Measurements from ENCODE around the gene TSPAN18.

The TSPAN18 gene

DNA sequence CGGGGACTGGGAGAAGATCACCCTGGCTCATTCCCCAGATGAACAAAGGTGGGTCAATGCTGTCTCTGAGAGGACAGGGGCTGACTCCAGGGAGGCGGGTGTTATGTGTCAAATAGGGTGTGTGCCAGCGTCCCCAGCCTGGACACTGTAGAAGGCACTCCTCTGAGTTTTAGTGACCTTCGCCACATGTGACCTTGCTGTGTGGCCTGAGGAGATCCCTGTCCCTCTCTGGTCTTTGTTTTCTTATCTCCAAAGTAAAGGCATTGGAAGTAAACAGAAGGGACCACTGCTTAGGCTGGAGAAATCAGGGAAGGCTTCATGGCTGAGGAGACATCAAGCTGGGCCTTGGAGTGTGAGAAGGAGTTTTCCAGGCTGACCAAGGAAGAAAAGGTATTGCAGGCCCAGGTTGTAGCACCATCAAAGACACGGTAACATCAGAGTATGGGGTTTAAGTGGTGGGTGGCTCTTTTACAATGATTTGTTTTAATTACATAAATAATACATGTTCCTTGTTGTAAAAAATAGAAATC is 149.5 kb downstream of the TSPAN18 start:
- DNase-seq, result no peak

DNA sequence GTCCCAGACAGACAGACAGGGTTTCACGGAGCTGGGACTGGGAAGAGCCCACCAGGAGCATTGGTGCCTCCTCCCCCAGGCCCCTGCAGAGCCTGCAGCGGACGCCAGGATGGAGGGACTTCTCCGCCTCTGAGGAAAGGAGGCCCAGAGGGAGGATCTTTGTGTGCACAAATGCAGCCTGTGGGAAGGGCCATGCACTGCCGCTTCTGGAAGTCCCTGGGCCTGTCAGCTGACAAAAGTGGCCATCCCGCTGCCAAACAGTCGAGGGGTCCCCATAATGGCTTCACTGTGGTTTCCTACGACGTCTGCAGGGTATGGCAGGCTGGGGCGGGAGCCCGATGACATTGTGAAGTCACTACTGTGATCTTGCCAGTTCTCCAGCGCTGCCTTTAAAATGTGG is 150.1 kb downstream of the TSPAN18 start:
- no peak for DNase-seq

DNA sequence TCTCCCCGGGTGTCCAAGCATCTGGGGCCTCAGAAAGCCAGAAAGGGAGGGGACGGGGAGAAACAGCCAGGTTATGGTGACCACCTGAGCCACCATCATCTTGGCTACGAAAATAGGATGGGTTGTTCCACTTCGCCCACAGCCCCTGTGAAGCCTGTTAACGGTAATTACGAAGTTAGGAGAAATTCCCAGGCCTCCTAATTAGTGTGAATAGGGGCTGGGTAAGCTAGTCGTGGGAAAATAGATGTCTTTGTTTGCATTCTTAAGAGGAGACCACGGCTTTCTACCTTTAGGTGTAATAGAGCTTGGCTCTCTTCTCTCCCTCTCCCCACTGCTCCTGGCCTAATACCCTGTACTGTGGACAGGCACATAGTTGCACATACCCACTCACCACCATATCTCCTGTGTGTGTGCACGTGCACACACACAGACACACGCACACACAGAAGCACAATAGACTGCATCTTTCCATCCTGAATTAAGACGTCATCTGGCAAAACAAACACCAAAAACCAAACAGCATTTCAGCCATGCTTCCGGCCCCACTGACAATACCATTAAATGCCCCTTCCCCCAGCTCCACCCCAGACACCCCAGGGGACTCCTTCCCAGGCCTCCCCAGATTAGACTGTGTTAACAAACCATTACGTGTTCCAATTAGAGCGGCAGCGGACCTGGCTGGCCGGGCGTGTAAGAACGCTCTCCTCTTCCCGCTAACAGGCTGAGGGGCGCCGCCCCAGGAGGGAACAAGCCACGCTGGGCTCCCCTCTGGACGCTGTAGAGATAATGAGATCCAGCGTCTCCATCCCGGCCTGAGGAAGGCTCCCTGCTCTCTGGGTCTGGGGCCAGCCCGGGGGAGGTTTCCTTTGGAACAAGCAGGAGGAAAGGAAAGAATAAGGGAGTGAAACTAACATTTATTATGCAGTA is 151.1 kb downstream of the TSPAN18 start:
- DNase-seq, result no peak

DNA sequence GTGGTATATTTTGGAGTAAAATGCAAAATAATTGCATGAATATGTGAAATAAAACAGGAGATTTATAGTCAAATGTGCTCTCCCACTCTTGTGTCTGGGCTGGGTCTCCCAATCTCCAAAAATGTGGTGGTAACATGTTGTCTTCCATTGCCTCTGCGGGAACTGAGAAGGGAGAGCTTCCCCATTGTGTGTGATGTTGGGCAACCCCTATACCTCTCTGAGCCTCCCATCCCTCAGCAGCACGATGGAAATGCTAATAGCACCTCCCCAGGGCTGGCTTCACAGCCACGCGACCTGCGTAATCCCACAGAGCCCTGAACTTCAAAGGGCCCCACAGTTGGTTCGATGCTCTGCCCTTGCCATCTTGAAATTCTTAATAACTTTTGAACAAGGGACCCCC is 151.9 kb downstream of the TSPAN18 start:
- no peak for DNase-seq

DNA sequence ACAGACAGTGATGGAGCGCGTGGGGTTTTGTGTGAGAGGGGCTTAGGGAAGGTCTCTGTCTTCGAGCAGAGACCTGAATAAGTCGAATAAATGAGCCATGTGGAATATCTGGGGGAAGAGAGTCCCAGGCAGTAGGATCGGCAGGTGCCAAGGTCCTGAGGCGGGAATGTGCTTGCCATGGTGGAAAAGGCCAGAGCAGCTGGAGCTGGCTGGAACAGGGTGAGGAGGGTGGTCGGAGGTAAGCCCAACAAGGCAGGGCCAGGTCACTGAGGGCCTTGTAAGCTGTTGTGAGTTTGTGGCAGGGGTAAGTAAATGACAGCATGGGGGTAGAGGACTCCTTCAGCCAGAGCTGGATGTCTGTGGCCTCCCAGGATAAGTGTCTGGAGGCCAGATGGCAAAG is 152.7 kb downstream of the TSPAN18 start:
- DNase-seq, result no peak

DNA sequence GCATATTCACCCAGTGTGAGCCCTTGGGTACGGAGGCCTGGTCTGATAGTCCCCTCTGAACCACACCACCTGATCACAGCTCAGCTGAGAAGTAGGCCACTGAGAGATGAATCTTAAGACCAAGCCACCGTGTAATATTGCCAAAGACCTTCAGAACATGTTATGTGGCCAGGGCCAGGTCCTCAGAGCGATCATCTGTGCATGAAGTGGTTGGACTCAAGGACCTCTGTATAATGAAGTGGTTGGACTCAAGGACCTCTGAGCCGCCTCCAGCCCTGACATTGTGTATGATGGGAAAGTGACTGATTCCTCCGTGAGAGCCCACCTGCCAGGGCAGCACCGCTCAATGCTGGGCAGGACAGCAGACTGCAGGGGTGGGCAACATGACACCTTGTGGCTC is 153.7 kb downstream of the TSPAN18 start:
- DNase-seq, result no peak

DNA sequence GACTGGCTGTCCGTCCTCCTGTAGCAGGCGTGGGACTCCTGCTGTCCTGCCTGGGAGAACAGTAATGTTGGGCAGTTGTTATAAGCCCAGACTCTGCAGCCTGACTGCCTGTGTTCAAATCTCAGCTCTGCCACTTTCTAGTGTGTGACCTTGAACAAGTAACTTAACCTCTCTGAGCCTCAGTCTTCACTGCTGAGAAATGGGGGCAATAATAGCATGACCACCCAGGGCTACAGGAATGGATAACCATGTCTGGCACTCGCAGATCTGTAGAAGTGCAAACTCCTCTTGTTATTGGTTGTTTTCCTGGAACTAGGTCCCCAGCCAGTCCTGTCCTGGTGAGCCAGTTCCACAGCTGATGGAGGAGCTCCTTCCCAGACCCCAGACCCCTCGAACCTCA is 154.2 kb downstream of the TSPAN18 start:
- no peak for DNase-seq

DNA sequence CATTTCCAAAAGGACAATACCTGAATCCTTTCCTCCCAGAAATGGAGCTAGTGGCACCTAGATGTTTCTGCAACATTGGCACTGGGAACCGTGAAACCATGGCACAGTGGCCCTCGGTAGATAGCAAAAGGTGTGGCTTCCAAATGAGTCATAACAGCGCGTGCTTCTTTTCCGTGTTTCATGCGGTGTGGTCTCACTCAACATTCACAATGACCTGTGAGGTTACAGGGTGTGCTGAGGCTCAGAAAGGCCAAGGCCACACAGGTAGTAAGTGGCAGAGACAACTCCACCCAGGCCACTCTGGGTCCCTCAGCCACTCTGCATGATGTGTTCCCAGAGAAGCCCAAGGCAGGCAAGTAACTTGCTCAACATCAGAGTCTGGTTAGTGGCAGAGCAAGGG is 156.5 kb downstream of the TSPAN18 start:
- DNase-seq, result no peak

DNA sequence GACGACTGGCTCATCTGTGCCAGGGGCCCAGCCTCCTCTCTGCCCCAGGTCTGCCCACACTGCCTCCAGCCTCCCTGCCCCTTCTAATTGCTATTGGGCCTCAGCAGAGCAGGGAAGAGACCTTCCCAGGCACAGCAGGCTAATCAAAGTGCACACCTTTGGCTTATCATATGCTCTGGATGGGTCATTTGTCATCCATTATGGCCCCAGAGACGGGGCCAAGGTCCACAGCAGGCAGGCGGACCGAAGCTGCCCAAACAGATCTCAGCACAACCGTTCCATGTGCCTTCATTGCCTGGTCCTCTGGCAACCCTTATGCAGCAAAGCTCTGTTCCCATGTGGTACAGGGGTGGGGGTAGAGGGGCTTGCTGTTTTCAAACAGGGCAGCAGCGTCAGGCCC is 157.3 kb downstream of the TSPAN18 start:
- no peak for DNase-seq

DNA sequence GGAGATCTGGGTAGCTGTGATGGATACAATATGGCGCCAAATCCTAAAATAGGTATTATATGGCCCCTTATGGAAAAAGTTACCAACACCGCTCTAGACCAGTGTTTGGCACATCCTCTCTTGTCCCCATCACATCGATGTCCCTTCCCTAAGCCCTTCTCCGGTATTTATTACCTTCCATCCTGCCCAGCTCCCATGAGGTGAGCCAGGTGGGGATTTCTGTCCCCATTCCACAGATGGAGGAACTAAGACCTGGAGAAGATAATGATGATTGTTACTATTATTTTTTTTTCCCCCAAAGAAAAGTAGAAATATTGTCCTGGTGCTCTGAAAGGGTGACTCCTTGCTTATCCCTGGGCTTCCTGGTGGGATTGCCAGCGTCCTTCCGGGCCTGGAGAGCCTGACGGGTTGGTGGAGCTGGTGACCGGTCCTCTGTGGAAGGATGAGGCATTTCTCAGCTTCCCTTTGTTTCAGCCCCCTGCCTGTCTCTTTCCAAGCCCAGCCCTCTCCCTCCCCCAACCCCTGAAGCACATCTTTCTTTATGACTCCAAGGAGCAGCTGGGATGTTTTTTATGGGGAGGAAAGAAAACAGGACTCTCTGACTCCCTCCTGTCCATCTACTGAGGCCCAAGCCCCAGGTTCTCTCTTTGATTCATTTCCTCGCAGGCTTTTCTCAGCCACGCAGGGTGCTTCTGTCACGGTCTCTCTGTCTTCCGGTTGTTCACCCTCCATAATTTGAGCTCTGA is 158.5 kb downstream of the TSPAN18 start:
- DNase-seq, result no peak

DNA sequence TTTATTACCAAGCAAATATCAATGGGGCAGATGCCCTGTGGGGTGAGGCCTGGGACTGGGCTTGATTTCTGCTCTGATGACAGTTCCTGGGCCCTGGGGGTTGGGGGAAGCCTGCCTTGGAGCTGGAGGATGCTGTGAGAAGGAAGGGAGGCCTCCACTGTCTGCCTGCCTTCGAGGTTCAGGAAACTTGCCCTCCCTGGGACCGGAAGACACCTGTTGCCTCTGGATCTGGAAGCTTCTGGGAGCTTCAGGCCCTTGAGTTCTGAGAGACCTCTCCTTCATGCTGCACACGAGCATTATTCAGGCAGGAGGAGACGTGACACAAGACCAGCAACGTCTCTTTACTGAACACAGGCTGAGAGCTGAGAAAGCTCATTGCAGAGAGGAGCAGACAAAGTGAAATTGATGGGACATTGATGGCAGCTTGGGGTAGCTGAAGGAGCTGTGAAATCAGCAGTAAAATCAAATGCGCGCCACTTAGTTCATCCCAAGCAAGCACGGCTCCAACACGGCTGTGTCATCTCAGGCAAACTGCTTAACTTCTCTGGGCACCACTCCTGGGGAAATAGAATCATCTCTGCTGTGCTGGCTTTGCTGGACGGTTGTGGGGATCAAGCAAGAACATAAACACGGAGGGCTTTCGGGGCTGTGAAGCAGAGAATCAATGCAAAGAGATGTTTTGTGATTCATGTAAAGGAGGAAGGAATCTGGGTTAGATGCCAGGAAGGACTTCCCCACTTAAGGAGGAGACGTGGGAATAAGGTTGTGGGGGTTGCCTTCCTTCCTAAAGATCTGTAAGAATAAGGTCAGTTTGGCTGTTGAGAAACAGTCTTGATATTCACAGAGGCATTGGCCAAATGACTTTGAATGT is 159.4 kb downstream of the TSPAN18 start:
- DNase-seq, result no peak

DNA sequence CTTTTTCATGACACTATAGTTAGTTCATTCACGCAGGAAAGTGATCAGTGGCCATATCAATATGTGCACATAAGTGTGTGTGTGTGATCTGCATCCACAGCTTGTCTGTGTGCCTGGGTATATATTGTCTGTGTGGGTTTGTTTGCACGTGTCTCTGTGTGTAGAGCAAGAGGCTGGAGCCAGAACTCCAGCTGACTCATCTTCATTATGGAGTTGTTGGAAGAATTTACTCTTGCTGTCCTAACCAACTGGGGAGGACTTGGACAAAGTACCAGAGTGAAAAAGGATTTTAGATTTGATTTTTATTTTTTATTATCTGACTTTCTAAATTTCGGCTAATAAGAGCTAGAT is 160.0 kb downstream of the TSPAN18 start:
- DNase-seq, result no peak

DNA sequence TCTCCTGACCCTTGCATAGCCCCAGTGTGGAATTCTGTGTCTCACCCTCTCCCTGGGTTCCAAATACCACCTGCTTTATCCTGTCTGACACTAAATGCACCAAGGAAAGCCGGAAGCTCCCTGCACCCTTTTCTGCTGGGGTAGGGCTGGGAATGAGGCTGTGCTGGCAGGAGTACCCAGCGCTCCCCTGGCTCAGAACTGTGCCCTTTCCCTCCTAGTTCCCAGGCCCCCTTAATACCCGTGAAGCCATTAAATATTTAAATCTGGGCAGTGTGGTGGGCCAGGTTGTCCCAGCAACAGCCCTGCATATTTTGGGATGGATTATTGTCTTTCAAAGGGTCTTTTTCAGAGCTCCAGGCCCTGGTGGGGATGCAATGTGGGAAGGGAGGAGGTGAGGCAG is 160.9 kb downstream of the TSPAN18 start:
- no peak for DNase-seq

DNA sequence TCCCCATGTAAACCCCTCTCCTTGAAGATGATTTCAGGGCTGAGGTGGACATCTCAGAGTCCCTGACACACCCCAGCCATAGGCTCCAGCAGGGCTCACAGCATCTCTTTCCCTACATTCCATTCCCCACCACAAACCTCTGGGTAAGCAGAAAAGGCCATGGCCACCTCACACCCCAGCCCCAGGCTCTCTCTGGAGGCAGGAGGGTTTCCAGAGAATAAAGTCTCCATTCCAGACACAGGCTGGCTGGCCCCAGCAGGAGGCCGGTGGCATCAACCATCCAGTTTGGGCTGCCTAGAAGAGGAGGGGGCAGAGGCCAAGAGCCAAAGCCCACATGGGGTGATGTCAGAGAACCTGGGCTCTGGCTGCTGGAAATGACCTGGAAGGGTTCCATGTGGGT is 162.5 kb downstream of the TSPAN18 start:
- no peak for DNase-seq

DNA sequence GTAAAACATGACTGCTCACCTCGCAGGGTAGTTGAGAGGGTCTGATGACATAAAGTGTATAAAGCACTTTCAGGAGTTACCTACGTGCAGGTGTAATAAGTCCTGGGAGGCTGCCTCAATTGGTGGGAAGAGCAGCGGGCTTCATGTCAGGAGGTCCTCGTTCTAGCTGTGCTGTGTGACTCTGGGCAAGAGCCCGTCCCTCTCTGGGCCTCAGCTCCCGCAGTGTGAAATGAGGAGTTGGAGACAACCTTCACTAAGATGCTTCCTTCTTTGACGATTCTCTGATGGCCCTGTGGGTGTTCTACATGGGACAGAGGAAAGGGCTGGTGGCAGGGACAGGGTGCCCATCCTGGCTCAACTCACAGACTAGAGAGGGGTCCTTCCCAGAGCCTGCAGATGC is 166.1 kb downstream of the TSPAN18 start:
- no peak for DNase-seq

DNA sequence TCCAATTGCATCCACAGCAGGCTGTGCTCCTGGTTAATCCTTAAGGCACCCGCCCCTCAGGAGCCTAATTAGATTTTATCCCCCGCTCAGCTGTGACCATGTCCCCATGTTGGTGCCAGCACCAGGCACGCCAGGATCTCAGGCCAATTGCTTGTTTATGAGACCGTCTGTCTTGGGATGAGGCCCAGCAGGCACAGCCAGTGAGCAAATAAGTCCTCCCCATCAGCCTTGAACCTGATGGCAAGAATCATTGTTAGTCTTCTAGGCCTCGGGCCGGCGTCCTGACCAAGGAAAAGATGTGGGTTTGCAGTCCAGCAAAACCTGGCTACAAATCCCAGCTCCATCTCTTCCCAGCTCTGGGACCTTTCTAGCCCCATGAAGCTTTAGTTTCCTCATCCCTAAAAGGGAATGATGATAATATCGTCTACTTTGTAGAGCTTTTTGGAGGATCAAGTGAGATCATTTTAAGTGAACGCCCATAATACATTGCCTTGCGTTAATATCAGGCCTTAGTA is 166.6 kb downstream of the TSPAN18 start:
- no peak for DNase-seq

DNA sequence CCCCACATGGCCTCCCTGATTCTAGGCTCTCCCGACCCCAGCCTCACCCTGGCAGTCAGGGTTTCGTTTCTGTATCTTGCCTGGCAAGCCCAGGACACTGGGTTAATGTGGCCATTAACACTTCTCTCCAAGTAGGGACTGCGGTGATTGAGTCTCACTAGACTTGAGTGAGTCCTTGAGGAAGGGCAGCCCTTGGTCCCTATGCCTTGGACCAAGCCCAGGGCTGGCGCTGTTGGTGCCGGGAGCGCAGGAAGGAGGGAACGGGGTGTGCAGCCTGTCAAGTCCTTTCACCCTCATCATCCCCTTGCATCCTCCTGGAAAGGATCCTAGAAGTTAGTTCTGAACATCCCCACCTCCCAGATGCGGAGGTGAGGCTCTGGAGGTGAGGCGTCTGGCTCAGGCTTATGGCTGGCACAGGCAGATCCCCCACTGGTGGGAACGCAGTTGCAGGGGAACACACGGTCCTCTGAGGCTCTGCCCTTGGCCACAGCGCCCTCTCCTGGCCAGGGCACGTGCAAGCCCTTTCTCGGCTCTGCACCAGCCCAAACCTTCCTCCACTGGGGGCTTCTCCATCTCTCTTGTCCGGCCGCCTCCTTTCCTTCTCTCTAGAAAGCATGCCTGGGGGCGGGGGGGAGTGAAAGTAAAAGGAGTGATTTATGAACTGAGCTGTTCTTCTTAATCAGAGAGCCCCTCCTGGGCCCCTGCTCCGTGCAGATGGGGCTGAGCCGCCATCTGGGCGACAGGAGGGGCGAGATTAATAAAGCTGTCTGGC is 167.3 kb downstream of the TSPAN18 start:
- DNase-seq, result peak; percentile 34

DNA sequence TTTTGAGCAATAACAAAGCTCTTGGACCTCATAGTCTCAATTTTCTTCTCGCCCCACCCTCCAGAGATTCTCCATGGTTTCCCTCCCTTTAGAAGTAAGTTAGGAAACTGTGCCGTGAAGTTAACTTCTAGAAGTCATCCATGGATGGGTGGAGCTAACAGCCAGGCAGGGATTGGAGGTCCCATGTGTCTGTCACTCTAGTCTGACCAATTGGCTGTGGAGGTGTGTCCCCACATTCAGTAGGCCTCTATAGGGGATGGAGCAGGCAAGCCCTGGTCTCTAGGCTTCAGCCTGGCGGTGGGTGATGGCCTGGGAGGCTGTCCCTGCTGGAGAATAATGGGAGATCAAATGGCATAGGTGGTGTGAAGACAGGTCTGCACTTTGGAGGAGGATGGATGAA is 173.2 kb downstream of the TSPAN18 start:
- DNase-seq, result no peak

DNA sequence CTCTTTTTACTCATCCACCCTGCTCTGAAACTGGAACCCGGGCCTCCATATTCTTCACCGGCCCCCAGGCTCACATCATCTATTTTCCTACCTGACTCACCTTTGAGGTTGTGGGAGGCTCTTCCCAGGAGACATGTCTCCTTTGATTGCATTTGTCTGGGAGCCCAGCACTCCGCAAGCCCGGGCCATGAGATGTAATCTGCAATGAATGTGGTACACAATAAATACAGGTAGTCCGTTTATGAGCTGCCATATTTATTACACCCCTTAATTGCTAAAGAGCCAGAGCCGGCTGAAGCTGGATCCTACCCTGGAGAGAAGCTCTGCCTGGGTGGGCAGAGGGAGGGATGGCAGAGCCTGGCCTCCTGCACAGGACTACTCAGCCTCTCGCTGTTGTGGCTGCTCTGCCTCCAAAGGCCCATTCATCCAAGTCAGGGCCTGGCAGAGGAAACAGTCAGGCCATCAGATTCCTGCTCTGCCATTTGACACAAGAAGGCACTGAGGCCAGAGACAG is 174.4 kb downstream of the TSPAN18 start:
- no peak for DNase-seq

DNA sequence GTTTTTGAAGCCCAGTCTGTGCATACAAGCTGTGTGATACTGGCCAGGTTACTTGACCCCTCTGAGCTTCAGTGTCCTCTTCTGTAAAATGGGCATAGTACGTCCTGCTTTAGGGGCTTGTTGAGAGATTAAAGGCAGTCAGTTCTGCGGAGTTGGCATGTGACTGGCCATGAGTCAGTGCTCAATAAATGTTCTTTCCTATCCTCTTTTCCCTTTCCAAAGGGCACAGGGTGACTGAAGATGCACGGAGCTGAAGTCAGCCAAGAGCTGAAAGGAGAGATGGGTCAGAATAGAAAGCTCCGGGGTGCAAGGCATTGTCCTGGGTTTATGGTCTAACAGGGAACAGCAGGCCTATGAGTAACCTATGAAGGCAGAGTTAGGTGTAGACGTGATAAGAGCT is 175.0 kb downstream of the TSPAN18 start:
- DNase-seq, result no peak

DNA sequence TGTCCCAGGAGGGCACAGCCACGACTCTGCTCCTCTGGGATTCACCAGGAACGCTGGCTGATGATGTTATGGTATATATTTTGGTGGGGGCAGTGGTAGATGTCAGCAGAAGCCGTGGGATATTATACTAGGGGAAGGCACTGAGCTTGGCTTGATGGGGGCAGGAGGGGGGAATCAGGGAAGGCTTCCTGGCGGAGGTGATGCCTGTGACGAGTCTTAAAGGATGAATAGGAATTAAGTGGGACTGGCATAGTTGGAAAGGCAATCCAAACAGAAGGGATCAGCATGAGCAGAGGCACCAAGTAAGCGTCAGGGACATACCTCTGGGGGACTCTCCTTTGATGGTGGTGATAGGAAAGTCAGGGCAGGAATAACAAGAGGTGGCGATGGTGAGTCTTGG is 176.3 kb downstream of the TSPAN18 start:
- no peak for DNase-seq

DNA sequence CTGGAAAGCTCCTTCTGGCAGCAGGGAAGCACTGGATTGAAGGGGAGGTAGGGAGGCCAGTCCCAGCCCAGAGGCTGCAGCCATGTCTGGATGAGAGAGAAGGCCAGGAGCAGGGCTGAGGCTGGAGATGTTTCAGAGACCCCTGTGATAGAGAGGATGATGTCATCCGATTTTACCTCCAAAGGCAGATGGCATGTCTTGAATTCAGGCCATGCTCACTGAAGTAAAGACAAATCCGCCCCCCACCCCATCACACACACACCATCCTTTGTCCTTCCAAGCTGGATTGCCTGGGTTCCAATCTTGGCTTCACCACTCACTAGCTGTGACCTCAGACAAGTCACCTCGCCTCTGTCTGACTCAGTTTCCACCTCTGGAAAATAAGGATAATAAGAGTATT is 176.8 kb downstream of the TSPAN18 start:
- no peak for DNase-seq

Measured in effector CD4-positive, alpha-beta T cell (primary cell).